ENCODE data around the gene AGO1.
"Not testable (repeated sequence)": the region's sequence is repeated elsewhere in the genome, so short reads cannot be mapped to it uniquely, and the experiment has no call there.

Gene AGO1

DNA sequence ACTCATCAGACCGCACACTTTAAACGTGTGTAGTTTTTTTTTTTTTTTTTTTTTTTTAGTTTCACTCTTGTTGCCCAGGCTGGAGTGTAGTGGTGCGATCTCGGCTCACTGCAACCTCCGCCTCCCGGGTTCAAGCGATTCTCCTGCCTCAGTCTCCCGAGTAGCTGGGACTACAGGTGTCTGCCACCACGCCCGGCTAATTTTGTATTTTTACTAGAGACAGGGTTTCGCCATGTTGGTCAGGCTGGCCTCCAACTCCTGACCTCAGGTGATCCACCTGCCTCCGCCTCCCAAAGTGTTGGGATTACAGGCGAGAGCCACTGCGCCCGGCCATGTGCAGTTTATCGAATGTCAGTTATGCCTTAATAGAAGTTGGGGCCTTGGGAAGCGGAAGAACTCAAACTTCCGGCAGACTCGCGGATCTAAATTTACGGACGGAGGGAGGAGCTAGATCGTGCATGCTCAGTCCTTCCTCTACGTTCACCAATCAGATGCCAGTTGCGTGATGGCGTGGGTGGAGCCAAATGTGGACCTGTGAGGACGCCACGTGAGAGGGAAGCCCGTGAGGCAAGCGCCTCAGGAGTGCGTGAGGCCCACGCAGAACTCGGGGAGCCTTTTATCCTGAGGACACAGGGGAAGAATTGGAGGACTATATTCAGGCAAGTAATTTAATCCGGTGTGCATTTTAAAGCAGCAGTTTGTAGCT lies 13.6 kb upstream of the AGO1 start:
- not testable (repeated sequence) for DNase-seq (ENCODE audit: low read depth, low spot score)

DNA sequence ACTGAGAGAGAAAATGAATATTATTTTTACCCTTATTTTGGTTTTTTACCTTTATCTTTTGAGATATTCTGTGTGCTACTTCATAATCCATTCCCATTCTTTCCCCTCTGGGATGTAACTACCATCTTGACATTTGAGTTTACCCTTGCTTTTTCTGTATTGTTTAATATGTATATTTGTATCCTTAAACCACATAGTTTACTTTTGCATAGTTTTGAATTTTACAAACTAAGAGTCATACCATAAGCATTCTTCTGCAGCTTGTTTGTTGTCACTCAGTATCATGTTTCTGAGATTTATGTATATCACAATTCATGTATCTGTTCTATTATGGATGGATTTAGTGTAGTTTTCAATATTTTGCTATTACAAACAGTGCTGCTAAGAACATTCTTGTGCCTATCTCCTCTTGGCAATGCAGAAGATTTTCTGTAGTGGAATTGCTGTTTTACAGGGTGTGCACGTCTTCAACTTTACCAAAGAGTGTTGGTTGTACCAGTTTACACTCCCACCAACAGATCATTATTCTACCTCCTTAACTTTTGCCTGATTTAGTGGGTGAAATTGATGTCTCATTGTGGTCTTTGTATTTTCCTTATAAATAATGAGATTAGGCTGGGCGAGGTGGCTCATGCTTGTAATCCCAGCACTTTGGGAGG lies 12.2 kb upstream of the AGO1 start:
- DNase-seq (ENCODE audit: low read depth, low spot score), result no peak

DNA sequence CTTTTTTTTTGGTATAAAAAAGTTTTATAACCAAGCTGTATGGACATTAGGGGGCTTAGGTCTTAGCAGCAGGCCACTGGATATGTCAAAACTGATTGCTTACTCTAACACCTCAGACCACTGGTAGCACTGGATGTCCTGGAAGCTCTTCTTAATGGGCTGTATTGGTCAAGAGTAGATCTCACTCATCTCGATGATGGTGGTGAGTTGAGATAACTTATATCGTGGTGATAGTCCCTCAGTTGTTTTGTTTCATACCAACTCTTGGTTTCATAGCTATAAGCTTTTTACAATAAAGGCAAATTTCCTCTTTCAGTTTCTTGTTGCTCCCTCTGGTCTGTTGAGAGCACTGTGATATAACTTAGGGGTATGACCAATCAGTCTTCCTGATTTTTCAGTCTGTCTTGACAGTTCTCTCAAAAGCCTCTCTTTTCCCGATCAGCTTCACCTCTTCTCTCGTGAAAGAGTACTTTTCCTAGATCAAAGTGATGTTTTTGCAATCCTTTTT lies 9.7 kb upstream of the AGO1 start:
- DNase-seq (ENCODE audit: low read depth, low spot score), result no peak

DNA sequence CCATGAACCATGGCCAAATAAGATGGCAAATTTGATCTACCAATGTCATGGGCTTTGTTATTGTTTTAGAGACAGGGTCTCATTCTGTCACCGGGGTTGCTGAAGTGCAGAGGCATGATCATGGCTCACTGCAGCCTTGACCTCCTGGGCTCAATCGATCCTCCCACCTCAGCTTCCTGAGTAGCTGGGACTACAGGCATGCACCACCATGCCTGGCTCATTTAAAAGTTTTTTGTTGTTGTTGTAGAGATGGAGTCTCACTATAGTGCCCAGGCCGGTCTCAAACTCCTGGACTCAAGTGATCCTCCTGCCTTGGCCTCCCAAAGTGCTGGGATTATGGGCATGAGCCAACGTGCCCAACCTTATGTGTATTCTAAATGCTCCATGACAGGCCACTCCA lies 8.9 kb upstream of the AGO1 start:
- DNase-seq (ENCODE audit: low read depth, low spot score), result not testable (repeated sequence)

- peak; percentile 54 for DNase-seq (ENCODE audit: low read depth, low spot score)
Measured at GRCh38 chr1:35876988-35877387, 6.0 kb upstream of the AGO1 start.

DNA sequence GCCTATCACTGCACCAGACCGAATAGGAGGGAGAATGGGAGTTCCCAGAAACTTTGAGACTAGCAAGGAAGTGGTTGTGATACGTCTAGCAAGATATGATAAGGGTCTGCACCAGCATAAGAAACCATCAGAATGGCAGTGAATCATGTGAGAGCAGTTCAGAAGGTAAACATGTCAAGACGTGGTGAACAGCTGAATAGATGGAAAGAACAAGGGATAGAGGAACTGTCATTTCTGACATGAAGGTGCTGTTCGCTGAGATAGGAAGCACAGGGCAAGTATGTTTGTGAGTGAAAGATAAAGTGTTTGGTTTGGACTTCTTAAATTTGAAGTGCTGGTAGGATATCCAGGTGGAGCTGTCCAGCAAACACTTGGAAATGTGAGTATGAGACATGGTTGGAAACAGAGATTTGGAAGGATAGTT lies 1.1 kb upstream of the AGO1 start:
- peak; percentile 15 for DNase-seq (ENCODE audit: low read depth, low spot score)

DNA sequence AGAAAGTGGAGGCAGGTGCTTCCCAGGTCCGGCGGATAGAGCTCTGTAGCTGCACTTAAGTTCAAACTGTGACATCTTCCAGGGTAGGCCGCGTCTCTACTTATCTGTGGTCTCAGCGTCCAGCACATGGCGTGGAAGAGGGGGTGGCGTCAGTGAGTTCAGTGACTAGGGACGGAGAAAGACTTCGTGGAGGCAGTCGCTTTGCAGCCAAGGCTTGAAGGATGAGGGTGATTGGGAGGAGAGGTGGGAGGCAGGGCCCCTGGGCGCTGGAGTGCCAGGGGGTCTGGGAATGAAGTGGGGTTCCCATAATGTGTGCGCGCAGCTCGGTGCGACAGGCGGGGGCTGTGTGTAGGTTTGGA lies 444 bp upstream of the AGO1 start:
- no peak for DNase-seq (ENCODE audit: low read depth, low spot score)

- peak; percentile 68 for DNase-seq (ENCODE audit: low read depth, low spot score)
Measured at GRCh38 chr1:35883635-35884101, 659 bp downstream of the AGO1 start.

- no peak for DNase-seq (ENCODE audit: low read depth, low spot score)
Measured at GRCh38 chr1:35884934-35885333, 1.9 kb downstream of the AGO1 start.

DNA sequence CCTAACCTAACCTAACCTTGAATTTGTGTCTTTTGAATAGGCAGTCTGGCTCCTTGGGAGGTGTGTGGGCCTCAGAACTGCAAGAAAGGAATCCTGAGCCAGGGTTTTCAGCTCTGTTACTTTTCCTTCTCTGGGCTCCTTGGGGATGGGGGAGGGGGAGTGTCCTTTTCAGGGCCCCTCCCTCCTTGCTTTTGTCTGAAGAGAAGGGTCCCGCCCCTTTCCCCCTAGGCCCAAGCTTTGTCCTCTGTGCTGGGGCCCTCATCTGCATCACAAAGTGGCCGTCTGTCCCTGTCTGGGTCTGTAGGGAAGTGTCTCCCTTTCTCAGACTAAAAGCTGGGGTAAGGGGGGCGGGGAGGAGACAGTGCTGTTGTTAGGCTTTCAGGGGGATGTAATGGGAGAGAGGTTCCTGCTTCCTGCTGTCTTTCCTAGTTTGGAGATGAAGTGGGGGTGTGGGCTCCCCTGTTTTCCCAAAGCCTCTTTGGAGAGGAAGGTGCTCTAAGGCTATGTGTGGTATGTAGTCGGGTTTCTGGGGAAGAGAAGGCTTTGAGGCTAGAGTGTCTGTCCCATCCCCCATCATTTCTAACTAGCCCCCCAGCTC lies 3.1 kb downstream of the AGO1 start:
- DNase-seq (ENCODE audit: low read depth, low spot score), result peak; percentile 72

- DNase-seq (ENCODE audit: low read depth, low spot score), result peak; percentile 27
Measured at GRCh38 chr1:35886577-35887431, 3.8 kb downstream of the AGO1 start.

- DNase-seq (ENCODE audit: low read depth, low spot score), result no peak
Measured at GRCh38 chr1:35887508-35887907, 4.5 kb downstream of the AGO1 start.

DNA sequence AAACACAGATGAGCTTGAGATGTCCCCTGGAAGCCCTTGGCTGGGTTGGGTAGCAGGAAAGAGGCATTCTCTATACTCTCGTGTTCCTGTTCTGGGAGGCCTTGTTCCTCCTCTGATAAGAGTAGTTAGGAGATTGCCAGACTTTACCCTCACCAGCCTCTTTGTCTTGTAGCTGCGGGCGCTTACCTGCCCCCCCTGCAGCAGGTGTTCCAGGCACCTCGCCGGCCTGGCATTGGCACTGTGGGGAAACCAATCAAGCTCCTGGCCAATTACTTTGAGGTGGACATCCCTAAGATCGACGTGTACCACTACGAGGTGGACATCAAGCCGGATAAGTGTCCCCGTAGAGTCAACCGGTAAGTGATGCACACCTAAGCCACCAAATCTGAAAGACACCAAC lies 5.2 kb downstream of the AGO1 start:
- no peak for DNase-seq (ENCODE audit: low read depth, low spot score)

DNA sequence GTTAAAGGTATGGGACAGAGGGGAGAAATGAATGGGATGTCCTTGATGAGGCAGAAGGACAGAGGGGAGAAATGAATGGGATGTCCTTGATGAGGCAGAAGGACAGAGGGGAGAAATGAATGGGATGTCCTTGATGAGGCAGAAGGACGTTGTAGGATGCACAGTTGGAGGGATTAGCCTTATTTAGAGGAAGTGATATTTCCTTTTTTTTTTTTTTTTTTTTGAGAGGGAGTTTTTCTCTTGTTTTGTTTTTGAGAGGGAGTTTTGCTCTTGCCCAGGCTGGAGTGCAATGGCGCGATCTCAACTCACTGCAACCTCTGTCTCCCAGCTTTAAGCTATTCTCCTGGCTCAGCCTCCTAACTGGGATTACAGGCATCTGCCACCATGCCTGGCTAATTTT lies 6.0 kb downstream of the AGO1 start:
- not testable (repeated sequence) for DNase-seq (ENCODE audit: low read depth, low spot score)

DNA sequence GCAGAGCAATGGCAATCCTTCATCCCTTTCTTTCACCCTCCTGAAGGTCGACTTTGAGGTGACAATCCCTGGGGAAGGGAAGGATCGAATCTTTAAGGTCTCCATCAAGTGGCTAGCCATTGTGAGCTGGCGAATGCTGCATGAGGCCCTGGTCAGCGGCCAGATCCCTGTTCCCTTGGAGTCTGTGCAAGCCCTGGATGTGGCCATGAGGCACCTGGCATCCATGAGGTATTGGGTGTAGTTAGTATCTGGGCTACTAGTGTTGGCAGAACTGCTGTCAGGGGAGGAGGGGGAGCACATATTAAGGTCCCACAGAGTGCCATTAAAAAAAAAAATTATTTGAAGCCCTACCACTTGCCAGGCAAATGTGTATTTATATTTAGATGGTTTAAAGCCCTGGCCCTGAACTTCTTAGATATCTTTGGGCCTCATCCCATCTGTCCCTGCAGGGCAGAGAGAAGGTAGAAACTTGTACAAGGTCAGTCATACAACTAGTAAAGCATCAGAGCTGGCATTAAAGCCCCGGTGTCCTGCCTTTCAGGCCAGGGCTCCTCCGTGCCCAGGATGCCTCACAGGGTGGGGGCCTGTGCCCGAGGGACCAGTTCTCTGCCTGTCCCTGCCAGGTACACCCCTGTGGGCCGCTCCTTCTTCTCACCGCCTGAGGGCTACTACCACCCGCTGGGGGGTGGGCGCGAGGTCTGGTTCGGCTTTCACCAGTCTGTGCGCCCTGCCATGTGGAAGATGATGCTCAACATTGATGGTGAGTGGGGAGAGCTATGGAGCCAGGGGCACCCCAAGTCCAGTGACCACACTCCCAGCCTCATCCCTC lies 10.3 kb downstream of the AGO1 start:
- no peak for DNase-seq (ENCODE audit: low read depth, low spot score)

- peak; percentile 38 for DNase-seq (ENCODE audit: low read depth, low spot score)
Measured at GRCh38 chr1:35894183-35894582, 11.2 kb downstream of the AGO1 start.

DNA sequence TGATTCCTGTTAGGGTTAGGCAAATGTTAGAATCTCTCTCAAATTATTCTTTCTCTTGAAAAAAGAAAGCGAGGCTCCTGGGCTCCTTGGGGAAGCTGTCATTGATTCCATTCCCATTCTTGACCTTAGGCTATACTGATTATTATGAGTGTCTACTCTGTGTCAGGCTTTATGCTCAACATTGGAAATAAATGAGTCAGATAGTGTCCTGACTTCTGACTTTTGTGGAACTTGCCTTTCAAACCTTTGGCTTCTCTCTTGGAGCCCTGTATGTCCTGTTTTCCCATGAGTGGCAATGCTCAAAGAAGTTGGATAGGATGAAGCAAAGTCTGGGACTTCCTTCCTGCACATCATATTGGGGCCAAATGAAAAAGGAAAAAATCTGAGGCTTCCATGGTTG lies 11.6 kb downstream of the AGO1 start:
- no peak for DNase-seq (ENCODE audit: low read depth, low spot score)

DNA sequence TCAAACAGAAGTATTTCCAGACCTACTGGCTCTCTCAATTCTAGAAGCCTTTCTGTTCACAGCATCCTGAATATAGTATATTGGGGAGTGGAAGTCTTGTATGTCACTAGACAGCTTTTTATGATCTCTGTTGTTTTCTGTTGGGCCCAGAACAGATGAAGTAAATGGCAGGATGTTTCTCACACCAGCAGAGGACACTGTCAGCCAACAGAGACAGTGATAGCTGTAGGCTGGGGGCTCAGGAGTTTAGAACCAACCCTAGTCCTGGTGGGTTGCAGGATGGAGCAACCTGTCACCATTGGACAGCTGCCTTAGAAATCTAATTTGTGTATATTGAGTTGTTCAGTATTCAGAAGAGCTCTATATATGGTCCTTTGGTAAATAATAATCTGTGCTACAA lies 16.9 kb downstream of the AGO1 start:
- DNase-seq (ENCODE audit: low read depth, low spot score), result no peak

- no peak for DNase-seq (ENCODE audit: low read depth, low spot score)
Measured at GRCh38 chr1:35901235-35901634, 18.2 kb downstream of the AGO1 start.

DNA sequence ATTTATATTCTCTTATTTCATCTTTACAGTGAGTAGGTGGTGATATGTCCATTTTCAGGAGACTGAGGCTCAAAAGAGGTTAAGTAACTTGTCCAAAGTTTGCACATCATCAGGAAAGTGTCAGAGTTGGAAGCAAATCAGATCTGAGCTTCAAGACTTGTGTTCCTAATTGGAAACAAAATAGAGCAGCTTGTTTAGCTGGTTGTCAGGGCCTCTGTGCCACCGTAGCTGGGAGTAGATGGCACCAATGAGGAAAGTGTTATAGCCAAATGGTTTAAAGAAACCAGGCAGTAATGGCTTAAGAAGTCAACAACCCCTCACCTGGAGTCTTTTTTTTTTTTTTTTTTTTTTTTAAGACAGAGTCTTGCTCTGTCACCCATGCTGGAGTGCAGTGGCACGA lies 19.7 kb downstream of the AGO1 start:
- no peak for DNase-seq (ENCODE audit: low read depth, low spot score)

- DNase-seq (ENCODE audit: low read depth, low spot score), result peak; percentile 18
Measured at GRCh38 chr1:35914717-35915116, 31.7 kb downstream of the AGO1 start.

All from astrocyte of the hippocampus (primary cell).